HG03439 (cell line): ENCODE results near the gene NPIPB2.

Experiments
- ATAC-seq: cut with Tn5 transposase; IDR thresholded peaks from one replicate; pipeline ENCODE4 v1.9.1; 2021; ENCODE audit warnings: mild to moderate bottlenecking, moderate library complexity; ENCODE audit not compliant: unreplicated experiment

The NPIPB2 gene

GRCh38 chr16:11907160-11907970 lies 34.5 kb downstream of the NPIPB2 start:
- no peak for ATAC-seq

GRCh38 chr16:11903906-11904305 lies 37.9 kb downstream of the NPIPB2 start:
- no peak for ATAC-seq

- ATAC-seq = no peak
Observed at GRCh38 chr16:11901091-11901490, 40.8 kb downstream of the NPIPB2 start.

- ATAC-seq = no peak
Observed at GRCh38 chr16:11896486-11897176, 45.2 kb downstream of the NPIPB2 start.

- ATAC-seq = no peak
Observed at GRCh38 chr16:11893571-11893970, 48.3 kb downstream of the NPIPB2 start.

GRCh38 chr16:11892761-11893160 lies 49.1 kb downstream of the NPIPB2 start:
- ATAC-seq = no peak

- ATAC-seq = no peak
Observed at GRCh38 chr16:11890231-11890965, 51.4 kb downstream of the NPIPB2 start.

GRCh38 chr16:11886881-11887280 lies 55.0 kb downstream of the NPIPB2 start:
- no peak for ATAC-seq

- ATAC-seq = no peak
Observed at GRCh38 chr16:11884035-11884434, 57.8 kb downstream of the NPIPB2 start.

GRCh38 chr16:11880007-11880406 lies 61.8 kb downstream of the NPIPB2 start:
- no peak for ATAC-seq

GRCh38 chr16:11877374-11877773 lies 64.5 kb downstream of the NPIPB2 start:
- no peak for ATAC-seq
